Motor neuron (in vitro differentiated cells): Measurements from ENCODE around the gene DBH. TPM values are rescaled to one million over a fixed set of nuclear protein-coding genes. Genes with fewer than 3 reads are reported as not detected.

Source experiments
- ATAC-seq, 8 experiments: fragments of 200-7000 bp; cut with Tn5 transposase; replicated peaks in 6 of 8; 2 replicates each; pipeline ENCODE4 v1.8.0; 2021; ENCODE audit warnings: mild to moderate bottlenecking in 8 of 8, moderate library complexity in 8 of 8
- H3K27ac ChIP-seq, 2 donors: fragments of 250-450 bp; sonication (Bioruptor Pico); 2 replicates each; pipeline ENCODE4 v1.9.0; 2021; ENCODE audit warnings: antibody characterized with exemption in 2 of 2, mild to moderate bottlenecking in 2 of 2, moderate library complexity in 1 of 2
- H3K4me1 ChIP-seq, 2 donors: fragments of 250-450 bp; sonication (Bioruptor Pico); replicated peaks in 1 of 2; 2 replicates each; pipeline ENCODE4 v1.6.1; 2021; ENCODE audit warnings: antibody characterized with exemption in 2 of 2, mild to moderate bottlenecking in 2 of 2, moderate library complexity in 1 of 2
- H3K4me3 ChIP-seq, 5 donors: fragments of 250-450 bp; sonication (Bioruptor Pico); 2 replicates each; pipeline ENCODE4 v1.9.0; 2021; ENCODE audit warnings: antibody characterized with exemption in 5 of 5, mild to moderate bottlenecking in 5 of 5, moderate library complexity in 4 of 5
- whole genome bisulfite sequencing, 10 experiments: fragments of 450-650 bp; shearing (Covaris generic); methylation state at CpG; one replicate each; pipeline ENCODE4 v1.0.0; 2022; 5-methylcytosine and 5-hydroxymethylcytosine counted together
- in situ Hi-C, 9 experiments: fragments of 400-800 bp; cut with MboI; loops; one replicate each; pipeline ENCODE4 v1.15.0; 2021; ENCODE audit warnings: low sequenced_read_pairs in 9 of 9, low pct_unique_long_range_greater_than_20kb in 2 of 9; ENCODE audit not compliant: unreplicated experiment in 9 of 9
- total RNA-seq, 8 experiments: library from RNA; unstranded; fragments of 300-600 nt; gene quantifications; 2 replicates each; pipeline versions ENCODE4 v1.2.3 to v1.2.4, GENCODE V29; 2022

Gene DBH
- total RNA-seq, 8 experiments from 2014 or later: 0.07 to 1.7 (median 0.20) TPM

DNA sequence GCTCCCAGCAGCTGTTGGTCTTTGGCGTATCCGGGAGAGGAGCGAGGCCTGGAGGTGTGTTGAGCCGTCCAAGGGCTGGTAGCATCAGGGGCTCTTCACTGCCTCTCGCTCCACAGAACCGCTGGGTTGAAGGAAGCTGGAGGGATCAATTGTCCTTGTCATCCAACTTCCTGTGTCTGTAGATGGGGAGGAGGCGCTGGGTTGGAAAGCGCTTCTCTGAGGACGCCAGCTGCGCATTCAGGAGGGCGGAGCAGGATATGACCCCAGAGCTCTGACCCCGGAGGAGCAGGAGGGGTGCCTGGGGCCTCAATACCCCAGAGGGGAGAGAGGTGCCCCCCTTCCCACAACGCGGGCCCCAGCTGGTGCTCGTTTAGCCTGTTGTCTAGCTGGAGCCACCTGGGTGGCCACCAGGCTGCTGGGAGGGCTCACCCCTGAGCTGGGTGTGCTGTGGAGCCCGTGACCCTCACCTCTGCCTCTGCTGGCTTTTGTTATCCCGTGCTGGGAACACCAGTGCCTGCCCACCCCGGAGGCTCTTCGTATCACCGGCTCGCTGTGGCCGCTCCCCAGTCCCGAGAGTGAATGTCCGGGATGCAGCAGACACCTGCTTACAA is 2.0 kb upstream of the DBH start:
- 5 to 73% (median 11%) methylated on average over 2 to 8 of the region's 24 CpGs; no CpG with 5 or more reads in 4 of the 10 experiments for WGBS, 10 experiments
- Histone ChIP-seq H3K4me1 (peaks cover 45 to 46% of the 10 kb centered on the region in 2 donors), H3K4me3 (no peak overlapping the region), H3K27ac (peak overlapping the region; percentile 75 to 82)
- in situ Hi-C loops: no loop called here
- ATAC-seq: peak in 5 of 8 experiments; percentile 48 to 72 (median 69)

DNA sequence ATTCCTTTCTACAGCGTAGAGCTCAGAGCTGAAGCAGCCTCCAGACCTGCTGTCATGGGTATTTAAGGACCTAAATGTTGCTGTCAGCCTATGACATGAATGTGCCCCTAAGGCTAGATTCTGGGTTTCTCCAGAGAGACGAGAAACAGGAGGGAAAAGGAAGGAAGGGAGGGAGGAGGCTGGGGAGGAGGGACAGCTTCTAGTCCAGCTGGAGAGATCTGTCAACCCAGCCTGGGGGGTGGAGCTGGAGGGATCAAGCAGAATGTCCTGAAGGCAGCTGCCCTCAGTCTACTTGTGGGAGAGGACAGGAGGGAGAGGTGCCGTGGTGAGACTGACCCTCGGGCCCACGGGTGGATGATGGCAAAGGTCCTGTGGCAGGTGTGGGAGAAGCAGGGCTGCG is 1.1 kb upstream of the DBH start:
- H3K4me3 ChIP-seq: no peak overlapping the region
- in situ Hi-C loops: no loop called here
- peaks cover 45 to 46% of the 10 kb centered on the region in 2 donors for H3K4me1 ChIP-seq
- WGBS, 10 experiments: 0 to 83% (median 20%) methylated on average over 1 of the region's 6 CpGs; no CpG with 5 or more reads in 7 of the 10 experiments
- peak overlapping the region in 1 of 2 donors; percentile 61 for H3K27ac ChIP-seq
- ATAC-seq: peak in 2 of 8 experiments; percentile 7 to 13

DNA sequence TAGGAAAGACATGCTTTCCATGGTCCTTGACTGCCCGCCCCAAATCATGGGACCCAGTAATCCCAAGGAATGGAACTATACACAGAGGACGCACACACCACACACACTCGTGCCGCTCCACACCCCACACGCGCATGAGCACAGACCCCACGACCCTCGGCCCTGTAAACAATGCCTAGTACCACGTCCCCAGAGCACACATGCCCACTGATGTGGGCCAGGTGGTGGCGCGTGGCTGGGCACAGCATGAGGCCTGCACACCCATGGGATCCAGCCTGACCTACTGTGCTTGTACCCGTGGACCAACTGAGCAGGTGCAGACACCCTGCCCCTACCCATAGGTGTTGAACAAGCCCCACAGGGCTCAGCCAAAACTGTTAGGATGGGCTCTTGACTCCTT is 739 bp downstream of the DBH start:
- no peak for ATAC-seq
- H3K4me1 ChIP-seq: peaks cover 45 to 46% of the 10 kb centered on the region in 2 donors
- H3K27ac ChIP-seq: no peak overlapping the region
- 67 to 100% (median 83%) methylated on average over 2 to 4 of the region's 12 CpGs; no CpG with 5 or more reads in 7 of the 10 experiments for WGBS, 10 experiments
- no peak overlapping the region for H3K4me3 ChIP-seq
- in situ Hi-C loops: no loop called here

DNA sequence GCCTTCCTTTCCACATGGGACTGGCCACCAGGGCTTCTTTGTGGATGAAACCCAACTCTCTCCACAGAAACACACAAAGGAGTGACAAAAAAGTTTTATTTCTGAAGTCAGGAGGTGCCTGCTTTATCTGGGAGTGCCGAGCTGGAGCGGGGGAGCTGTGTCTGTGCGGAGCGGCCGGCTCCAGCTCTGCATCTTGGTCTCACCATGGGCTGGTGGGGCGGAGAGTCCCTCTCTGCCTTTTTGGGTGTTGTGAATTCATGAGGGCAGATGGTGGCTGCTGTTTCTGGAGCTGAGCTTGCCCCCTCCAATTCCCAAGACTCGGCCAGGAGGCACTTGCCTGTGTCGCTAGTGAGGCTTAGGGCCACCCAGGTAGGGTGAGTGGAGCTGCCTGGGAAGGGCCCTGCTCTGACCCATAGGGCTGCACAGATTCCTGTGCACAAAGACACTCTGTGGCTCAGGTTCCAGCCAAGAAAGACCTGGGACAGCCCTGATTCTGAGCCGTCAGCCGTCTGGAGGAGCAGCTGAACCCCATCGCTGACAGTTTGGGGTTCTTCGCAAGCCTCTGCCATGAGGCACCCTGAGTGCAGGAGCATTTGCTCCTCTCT is 1.4 kb downstream of the DBH start:
- in situ Hi-C loops: no loop called here
- WGBS, 10 experiments: 20 to 70% (median 70%) methylated on average over 1 to 5 of the region's 12 CpGs; no CpG with 5 or more reads in 7 of the 10 experiments
- Histone ChIP-seq H3K4me1 (peaks cover 43 to 44% of the 10 kb centered on the region in 2 donors), H3K27ac (no peak overlapping the region), H3K4me3 (no peak overlapping the region)
- ATAC-seq: no peak

DNA sequence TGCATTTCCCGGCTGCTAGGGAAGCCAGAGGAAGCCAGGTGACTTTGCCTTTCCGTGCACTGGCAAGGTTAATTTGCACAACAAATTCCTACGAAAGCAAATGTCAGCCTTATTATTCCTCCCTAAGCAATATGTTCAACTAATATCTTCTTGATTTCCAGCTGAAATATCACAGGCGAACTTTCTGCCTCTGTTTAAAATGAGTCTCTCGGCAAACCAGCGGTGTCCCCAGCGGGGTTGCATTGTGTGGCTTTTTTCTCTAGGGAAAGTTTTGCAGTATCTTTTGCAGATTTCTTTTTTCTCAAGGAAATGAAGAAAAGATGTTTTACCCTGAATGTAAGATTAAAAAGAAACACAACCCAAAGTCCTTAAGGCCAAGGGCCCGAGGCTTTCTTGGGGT is 1.9 kb downstream of the DBH start:
- Histone ChIP-seq H3K4me3 (no peak overlapping the region), H3K27ac (no peak overlapping the region), H3K4me1 (peaks cover 38% of the 10 kb centered on the region in 2 donors)
- in situ Hi-C loops: no loop called here
- ATAC-seq: no peak
- 0 to 59% (median 35%) methylated on average over 1 to 7 of the region's 8 CpGs; no CpG with 5 or more reads in 1 of the 10 experiments for WGBS, 10 experiments

DNA sequence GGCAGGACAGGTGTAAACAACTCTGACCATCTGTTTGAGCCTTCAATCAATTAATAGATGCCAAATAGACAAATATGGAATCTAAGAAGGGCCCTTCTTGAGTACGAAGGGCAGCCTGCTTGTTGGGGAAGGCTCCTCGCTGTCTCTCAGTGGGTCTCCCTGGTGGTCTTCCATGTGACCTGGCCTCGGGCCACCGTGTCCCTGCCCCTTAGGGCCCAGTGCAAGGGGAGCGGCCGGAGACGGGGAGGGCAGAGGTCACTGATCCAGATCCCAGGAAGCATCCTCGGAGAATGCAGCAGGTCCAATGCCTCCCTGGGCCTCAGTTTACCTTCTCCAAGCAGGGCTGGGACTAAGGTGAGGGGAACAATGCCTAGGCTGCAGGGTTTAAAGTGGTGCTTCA is 2.5 kb downstream of the DBH start:
- no peak for ATAC-seq
- Histone ChIP-seq H3K4me1 (peaks cover 32% of the 10 kb centered on the region in 2 donors), H3K4me3 (no peak overlapping the region), H3K27ac (no peak overlapping the region)
- 40 to 90% (median 48%) methylated on average over 1 to 2 of the region's 8 CpGs; no CpG with 5 or more reads in 7 of the 10 experiments for WGBS, 10 experiments
- in situ Hi-C loops: no loop called here

DNA sequence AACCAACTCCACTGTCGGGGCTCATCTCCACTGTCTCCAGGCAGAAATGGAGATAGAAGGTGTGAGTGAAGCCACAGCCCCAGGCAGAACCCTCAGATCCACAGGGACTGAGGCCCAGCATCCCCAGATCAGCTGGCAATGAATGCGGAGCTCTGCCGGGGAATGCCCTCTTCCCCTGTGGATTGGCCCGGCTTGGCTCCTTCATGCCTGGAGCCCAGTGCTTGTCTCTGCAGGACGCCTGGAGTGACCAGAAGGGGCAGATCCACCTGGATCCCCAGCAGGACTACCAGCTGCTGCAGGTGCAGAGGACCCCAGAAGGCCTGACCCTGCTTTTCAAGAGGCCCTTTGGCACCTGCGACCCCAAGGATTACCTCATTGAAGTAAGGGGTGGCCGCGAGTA is 3.5 kb downstream of the DBH start:
- no peak overlapping the region for H3K4me3 ChIP-seq
- in situ Hi-C loops: no loop called here
- peaks cover 24 to 29% of the 10 kb centered on the region in 2 donors for H3K4me1 ChIP-seq
- no peak for ATAC-seq
- H3K27ac ChIP-seq: no peak overlapping the region
- 0 to 100% (median 75%) methylated on average over 1 to 6 of the region's 8 CpGs; no CpG with 5 or more reads in 4 of the 10 experiments for WGBS, 10 experiments

DNA sequence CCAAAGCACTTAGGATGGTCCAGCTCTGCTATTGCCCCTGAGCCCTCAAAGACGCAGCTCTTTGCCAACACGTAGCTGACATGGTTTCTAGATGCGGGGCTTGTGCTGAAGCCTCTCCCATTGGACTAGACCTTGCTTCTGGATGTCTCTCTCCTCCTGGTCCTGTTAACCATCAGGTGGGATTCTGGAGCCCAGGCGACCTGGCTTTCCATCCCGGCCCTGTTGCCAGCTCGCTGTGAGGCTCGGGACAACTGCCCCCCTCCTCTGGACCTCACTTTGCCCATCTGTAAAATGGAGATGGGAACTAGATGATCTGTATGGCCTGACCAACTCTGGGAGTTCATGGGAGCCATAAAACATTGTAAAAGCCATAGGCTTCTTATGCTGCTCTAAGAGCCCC is 4.0 kb downstream of the DBH start:
- Histone ChIP-seq H3K4me1 (peaks cover 24 to 29% of the 10 kb centered on the region in 2 donors), H3K4me3 (no peak overlapping the region), H3K27ac (no peak overlapping the region)
- WGBS, 10 experiments: 60 to 90% (median 79%) methylated on average over 2 to 4 of the region's 7 CpGs; no CpG with 5 or more reads in 7 of the 10 experiments
- no peak for ATAC-seq
- in situ Hi-C loops: no loop called here

DNA sequence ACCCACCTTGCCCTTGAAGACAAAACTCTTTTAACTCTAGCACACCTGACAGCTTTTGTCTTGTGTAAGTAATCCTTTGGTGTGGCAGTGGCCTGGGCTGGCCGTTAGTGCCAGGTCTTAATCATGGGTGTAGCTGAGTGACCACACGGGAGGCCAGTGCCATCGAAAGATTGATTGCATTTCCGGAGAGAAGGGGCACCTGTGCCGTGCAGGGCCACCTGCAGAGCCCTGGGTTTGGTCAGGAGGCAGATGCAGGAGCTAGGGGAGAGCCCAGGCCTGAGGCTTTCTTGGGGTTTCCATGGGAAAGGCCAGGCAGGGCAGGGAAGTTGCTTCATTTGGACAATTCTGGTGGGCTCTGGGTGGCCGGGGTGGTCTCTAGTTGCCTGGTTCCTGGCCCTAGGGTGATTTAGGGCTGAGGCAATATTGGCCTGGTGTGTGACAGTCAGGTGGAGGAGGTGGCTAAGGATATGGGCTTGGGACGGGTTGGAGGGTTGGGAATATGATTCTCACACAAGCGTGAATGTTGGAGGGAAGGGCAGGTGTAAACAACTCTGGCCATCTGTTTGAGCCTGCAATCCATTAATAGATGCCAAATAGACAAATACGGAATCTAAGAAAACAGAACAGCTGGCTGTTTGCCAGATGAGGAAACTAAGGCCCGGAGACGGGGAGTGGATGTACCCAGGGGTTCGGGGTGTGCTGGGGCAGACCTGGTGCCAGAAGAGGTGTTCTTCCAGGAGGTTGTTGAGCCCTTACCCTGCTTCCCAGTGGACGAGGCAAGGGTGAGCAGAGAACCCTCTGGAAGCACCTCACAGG is 4.6 kb downstream of the DBH start:
- no peak overlapping the region for H3K27ac ChIP-seq
- H3K4me1 ChIP-seq: peaks cover 24 to 28% of the 10 kb centered on the region in 2 donors
- H3K4me3 ChIP-seq: no peak overlapping the region
- no peak for ATAC-seq
- 0 to 100% (median 70%) methylated on average over 1 to 7 of the region's 13 CpGs; no CpG with 5 or more reads in 1 of the 10 experiments for WGBS, 10 experiments
- in situ Hi-C loops: no loop called here

DNA sequence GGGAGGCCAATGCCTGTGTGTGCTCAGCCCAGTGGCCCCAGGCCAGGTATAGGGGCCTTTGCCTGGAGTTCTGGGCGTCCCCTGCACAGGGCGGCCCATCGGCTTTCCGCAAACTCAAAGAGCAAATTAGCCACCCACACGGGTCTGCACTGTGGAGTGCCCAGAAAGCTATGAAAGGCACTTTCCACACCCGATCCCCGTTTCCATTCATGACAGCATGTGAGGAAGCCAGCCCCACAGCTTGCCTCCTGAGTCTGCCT is 5.2 kb downstream of the DBH start:
- peaks cover 24 to 27% of the 10 kb centered on the region in 2 donors for H3K4me1 ChIP-seq
- no CpG with 5 or more reads among the region's 7 CpGs for WGBS, 10 experiments
- H3K4me3 ChIP-seq: no peak overlapping the region
- H3K27ac ChIP-seq: no peak overlapping the region
- ATAC-seq: no peak
- in situ Hi-C loops: no loop called here

DNA sequence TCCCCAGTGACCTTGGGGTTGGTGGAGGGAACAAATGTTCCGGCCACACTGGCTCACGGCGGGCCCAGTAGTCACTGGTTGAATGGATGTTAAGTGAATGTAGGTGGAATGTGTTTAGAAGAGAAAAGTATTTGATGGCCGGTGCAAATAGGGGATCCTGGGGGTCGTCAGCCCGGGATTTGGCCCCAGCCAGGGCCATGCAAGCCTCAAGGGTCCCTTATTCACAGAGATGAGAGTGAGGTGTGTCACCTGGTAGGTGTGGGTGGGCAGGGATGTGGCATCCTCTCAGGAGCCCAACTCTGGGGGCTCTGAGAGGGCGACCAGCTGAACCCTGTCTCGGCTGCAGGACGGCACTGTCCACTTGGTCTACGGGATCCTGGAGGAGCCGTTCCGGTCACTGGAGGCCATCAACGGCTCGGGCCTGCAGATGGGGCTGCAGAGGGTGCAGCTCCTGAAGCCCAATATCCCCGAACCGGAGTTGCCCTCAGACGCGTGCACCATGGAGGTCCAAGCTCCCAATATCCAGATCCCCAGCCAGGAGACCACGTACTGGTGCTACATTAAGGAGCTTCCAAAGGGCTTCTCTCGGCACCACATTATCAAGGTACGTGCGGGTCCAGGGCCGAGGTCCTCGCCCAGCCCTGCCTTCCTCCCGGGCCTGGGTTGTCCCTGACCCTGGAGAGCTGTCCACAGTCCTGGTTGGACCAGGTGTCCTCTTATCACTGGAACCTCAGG is 5.9 kb downstream of the DBH start:
- 40 to 100% (median 70%) methylated on average over 1 to 4 of the region's 25 CpGs; no CpG with 5 or more reads in 6 of the 10 experiments for WGBS, 10 experiments
- Histone ChIP-seq H3K4me3 (no peak overlapping the region), H3K4me1 (peaks cover 24 to 27% of the 10 kb centered on the region in 2 donors), H3K27ac (no peak overlapping the region)
- ATAC-seq: no peak
- in situ Hi-C loops: no loop called here

DNA sequence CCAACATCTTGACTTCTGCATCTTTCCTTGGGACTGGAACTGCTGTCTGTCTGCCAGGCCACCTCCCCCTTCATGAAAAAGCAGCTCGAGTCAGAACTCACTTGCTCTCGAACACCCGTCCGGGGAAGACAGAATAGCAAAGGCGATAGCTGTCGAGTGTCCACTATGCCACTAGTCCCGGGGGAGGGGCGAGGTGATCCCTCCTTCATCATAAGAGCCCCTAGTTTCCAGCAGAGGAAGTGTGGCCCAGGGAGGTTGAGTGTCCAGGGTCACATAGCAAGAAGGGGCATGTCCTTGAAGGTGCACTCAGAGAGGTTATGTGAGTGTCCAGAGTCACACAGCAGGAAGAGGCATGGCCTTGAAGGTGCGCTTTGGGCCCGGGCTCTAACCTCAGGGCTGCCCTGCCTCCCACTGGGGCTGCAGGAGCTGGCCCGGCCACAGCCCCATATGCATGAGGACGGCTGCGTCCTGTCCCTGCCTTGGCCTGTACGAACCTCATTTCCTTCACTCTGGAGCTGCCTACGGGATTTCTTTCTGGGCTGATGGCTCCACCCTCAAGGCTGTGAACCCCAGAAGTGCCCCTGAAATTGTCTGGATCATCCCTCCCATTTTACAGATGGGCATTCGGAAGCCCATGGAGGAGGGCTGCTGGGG is 6.7 kb downstream of the DBH start:
- Histone ChIP-seq H3K4me1 (peaks cover 17 to 21% of the 10 kb centered on the region in 2 donors), H3K27ac (no peak overlapping the region), H3K4me3 (no peak overlapping the region)
- WGBS, 10 experiments: 63 to 86% (median 84%) methylated on average over 5 to 8 of the region's 16 CpGs; no CpG with 5 or more reads in 7 of the 10 experiments
- ATAC-seq: no peak
- in situ Hi-C loops: no loop called here
